ENCODE results near the gene SLC28A2.
A peak's percentile ranks its signal among the peaks of the same experiment; 100 is the strongest.
"Not testable (repeated sequence)": the region's sequence is repeated elsewhere in the genome, so short reads cannot be mapped to it uniquely, and the experiment has no call there.

Gene SLC28A2

GRCh38 chr15:45263854-45264253, 11.8 kb downstream of the SLC28A2 start:
- DNase-seq: no peak

GRCh38 chr15:45265506-45265905, 13.5 kb downstream of the SLC28A2 start:
- DNase-seq: no peak

- no peak for DNase-seq
These were observed 16.1 kb downstream of the SLC28A2 start for GRCh38 chr15:45268135-45268534.

- no peak for DNase-seq
These were observed 22.8 kb downstream of the SLC28A2 start for GRCh38 chr15:45274636-45275380.

GRCh38 chr15:45276831-45277230, 24.8 kb downstream of the SLC28A2 start:
- peak; percentile 44 for DNase-seq

GRCh38 chr15:45279024-45279698, 27.1 kb downstream of the SLC28A2 start:
- DNase-seq: peak; percentile 97

- DNase-seq: no peak
These were observed 33.4 kb downstream of the SLC28A2 start for GRCh38 chr15:45285413-45285812.

GRCh38 chr15:45287390-45287956, 35.4 kb downstream of the SLC28A2 start:
- DNase-seq: no peak

- DNase-seq: no peak
These were observed 36.9 kb downstream of the SLC28A2 start for GRCh38 chr15:45288947-45289346.

- DNase-seq: no peak
These were observed 40.0 kb downstream of the SLC28A2 start for GRCh38 chr15:45291822-45292582.

GRCh38 chr15:45293326-45293725, 41.3 kb downstream of the SLC28A2 start:
- DNase-seq: not testable (repeated sequence)

- DNase-seq: not testable (repeated sequence)
These were observed 46.9 kb downstream of the SLC28A2 start for GRCh38 chr15:45298964-45299378.

- DNase-seq: no peak
These were observed 52.7 kb downstream of the SLC28A2 start for GRCh38 chr15:45304711-45305110.

- DNase-seq: no peak
These were observed 54.1 kb downstream of the SLC28A2 start for GRCh38 chr15:45306105-45306504.

- DNase-seq: peak; percentile 44
These were observed 55.3 kb downstream of the SLC28A2 start for GRCh38 chr15:45307230-45307924.

- not testable (repeated sequence) for DNase-seq
These were observed 62.1 kb downstream of the SLC28A2 start for GRCh38 chr15:45314117-45314516.

GRCh38 chr15:45314960-45315359, 62.9 kb downstream of the SLC28A2 start:
- peak; percentile 21 for DNase-seq

- no peak for DNase-seq
These were observed 67.6 kb downstream of the SLC28A2 start for GRCh38 chr15:45319472-45320214.

GRCh38 chr15:45320581-45321205, 68.7 kb downstream of the SLC28A2 start:
- DNase-seq: no peak

- DNase-seq: no peak
These were observed 74.2 kb downstream of the SLC28A2 start for GRCh38 chr15:45326280-45326679.

GRCh38 chr15:45326741-45327140, 74.7 kb downstream of the SLC28A2 start:
- DNase-seq: no peak

Data from fibroblast of skin of back (primary cell).